ENCODE measurements around the gene MEOX2.

DNA sequence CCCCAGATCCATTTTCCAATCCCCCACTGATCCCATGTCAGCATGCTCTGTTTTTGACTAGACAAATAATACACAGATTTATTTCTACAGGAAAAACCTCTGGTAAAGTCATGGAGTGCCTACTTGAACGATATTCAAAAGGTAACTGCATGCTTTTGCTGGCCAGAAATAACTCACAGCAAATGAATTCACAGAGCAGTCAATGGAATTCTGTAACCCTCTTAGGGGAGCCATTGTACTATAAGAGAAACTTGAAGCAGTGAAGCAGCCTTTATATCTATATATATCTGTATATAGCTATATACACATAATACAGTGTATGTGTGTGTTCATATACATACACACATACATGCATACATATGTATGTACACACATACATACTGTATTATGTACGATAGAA lies 29.0 kb upstream of the MEOX2 start:
- TF ChIP-seq, protein P1, sequence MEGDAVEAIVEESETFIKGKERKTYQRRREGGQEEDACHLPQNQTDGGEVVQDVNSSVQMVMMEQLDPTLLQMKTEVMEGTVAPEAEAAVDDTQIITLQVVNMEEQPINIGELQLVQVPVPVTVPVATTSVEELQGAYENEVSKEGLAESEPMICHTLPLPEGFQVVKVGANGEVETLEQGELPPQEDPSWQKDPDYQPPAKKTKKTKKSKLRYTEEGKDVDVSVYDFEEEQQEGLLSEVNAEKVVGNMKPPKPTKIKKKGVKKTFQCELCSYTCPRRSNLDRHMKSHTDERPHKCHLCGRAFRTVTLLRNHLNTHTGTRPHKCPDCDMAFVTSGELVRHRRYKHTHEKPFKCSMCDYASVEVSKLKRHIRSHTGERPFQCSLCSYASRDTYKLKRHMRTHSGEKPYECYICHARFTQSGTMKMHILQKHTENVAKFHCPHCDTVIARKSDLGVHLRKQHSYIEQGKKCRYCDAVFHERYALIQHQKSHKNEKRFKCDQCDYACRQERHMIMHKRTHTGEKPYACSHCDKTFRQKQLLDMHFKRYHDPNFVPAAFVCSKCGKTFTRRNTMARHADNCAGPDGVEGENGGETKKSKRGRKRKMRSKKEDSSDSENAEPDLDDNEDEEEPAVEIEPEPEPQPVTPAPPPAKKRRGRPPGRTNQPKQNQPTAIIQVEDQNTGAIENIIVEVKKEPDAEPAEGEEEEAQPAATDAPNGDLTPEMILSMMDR (conservative IDR thresholded peaks at IDR 0.05; ENCODE audit: low read depth, low read length) = no peak
- no peak for TF ChIP-seq EZH2 (IDR thresholded peaks at IDR 0.05; ENCODE audit: low read length, unreplicated experiment)

Measured in PC-3 (cell line).